ENCODE results near the gene CENATAC. TPM values are rescaled to one million over a fixed set of nuclear protein-coding genes. Genes with fewer than 3 reads are reported as not detected.

Gene CENATAC
- total and polyA plus RNA-seq, 2 experiments from 2014 or later, result 31.7 to 34.5 TPM

GRCh38 chr11:118984825-118985224 lies 13.1 kb upstream of the CENATAC start:
- Mint-ChIP-seq H3K36me3 (ENCODE audit: low read depth) (no peaks in the 10 kb centered on the region; the same call in 2 of the 3 replicates), H3K27ac (no peak overlapping the region), H3K4me3 (no peak overlapping the region), H3K4me1 (peaks cover 11% of the 10 kb centered on the region; the same call in 2 of the 3 replicates), H3K27me3 (ENCODE audit: insufficient read depth, low read depth, poor library complexity) (peaks cover 11% of the 10 kb centered on the region), H3K9me3 (no peaks in the 10 kb centered on the region)
- Histone ChIP-seq H3F3A (replicated peaks; ENCODE audit: low read depth) (peaks cover 7% of the 10 kb centered on the region; the same call in 1 of the 2 replicates), H3K27ac (ENCODE audit: low read depth) (no peak overlapping the region), H3K4me2 (no peak overlapping the region), H3K4me1 (ENCODE audit: insufficient read depth) (peaks cover 4% of the 10 kb centered on the region), H2AFZ (no peak overlapping the region), H3K36me3 (ENCODE audit: insufficient read depth) (no peaks in the 10 kb centered on the region), H3K27me3 (ENCODE audit: insufficient read depth) (peaks cover 5% of the 10 kb centered on the region; the same call in 1 of the 2 replicates), H3K79me2 (replicated peaks; ENCODE audit: insufficient read depth) (no peaks in the 10 kb centered on the region), H3K9me2 (ENCODE audit: insufficient read depth) (no peaks in the 10 kb centered on the region), H3K4me3 (no peak overlapping the region), H4K20me1 (replicated peaks; ENCODE audit: insufficient read depth) (no peaks in the 10 kb centered on the region)
- no peak for ATAC-seq
- DNase-seq (ENCODE audit: low spot score), result no peak
- TF ChIP-seq ZNF331 (CRISPR knock-in tag; IDR thresholded peaks at IDR 0.05; ENCODE audit: low read depth) (no peak), REST (IDR thresholded peaks at IDR 0.05; ENCODE audit: unreplicated experiment) (no peak), POLR2AphosphoS5 (IDR thresholded peaks at IDR 0.05; ENCODE audit: low read depth) (no peak), CREB1 (CRISPR knock-in tag; IDR thresholded peaks at IDR 0.05; ENCODE audit: low read depth) (no peak), JUNB (IDR thresholded peaks at IDR 0.05; ENCODE audit: unreplicated experiment) (no peak), ZNF462 (CRISPR knock-in tag; IDR thresholded peaks at IDR 0.05) (no peak), STAT1 (IDR thresholded peaks at IDR 0.05; ENCODE audit: unreplicated experiment) (no peak), NANOG (IDR thresholded peaks at IDR 0.05; ENCODE audit: borderline replicate concordance) (no peak), EZH2phosphoT487 (IDR thresholded peaks at IDR 0.05; ENCODE audit: unreplicated experiment) (no peak), EZH2 (IDR thresholded peaks at IDR 0.05; ENCODE audit: low read depth, unreplicated experiment) (no peak), ZNF114 (CRISPR knock-in tag; IDR thresholded peaks at IDR 0.05) (no peak)
- TF ChIP-seq, protein P1, sequence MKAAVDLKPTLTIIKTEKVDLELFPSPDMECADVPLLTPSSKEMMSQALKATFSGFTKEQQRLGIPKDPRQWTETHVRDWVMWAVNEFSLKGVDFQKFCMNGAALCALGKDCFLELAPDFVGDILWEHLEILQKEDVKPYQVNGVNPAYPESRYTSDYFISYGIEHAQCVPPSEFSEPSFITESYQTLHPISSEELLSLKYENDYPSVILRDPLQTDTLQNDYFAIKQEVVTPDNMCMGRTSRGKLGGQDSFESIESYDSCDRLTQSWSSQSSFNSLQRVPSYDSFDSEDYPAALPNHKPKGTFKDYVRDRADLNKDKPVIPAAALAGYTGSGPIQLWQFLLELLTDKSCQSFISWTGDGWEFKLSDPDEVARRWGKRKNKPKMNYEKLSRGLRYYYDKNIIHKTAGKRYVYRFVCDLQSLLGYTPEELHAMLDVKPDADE (IDR thresholded peaks at IDR 0.05), result no peak
- TF ChIP-seq, protein P2, sequence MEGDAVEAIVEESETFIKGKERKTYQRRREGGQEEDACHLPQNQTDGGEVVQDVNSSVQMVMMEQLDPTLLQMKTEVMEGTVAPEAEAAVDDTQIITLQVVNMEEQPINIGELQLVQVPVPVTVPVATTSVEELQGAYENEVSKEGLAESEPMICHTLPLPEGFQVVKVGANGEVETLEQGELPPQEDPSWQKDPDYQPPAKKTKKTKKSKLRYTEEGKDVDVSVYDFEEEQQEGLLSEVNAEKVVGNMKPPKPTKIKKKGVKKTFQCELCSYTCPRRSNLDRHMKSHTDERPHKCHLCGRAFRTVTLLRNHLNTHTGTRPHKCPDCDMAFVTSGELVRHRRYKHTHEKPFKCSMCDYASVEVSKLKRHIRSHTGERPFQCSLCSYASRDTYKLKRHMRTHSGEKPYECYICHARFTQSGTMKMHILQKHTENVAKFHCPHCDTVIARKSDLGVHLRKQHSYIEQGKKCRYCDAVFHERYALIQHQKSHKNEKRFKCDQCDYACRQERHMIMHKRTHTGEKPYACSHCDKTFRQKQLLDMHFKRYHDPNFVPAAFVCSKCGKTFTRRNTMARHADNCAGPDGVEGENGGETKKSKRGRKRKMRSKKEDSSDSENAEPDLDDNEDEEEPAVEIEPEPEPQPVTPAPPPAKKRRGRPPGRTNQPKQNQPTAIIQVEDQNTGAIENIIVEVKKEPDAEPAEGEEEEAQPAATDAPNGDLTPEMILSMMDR (conservative IDR thresholded peaks at IDR 0.05; ENCODE audit: low read depth in 2 of 2), result no peak

All from GM23338 (cell line).